Measurements from ENCODE around the gene FRMD1.

- TF ChIP-seq ATF3 (IDR thresholded peaks at IDR 0.05): no peak
- TF ChIP-seq POLR2A (IDR thresholded peaks at IDR 0.05; ENCODE audit: borderline replicate concordance, extremely low read depth, insufficient read depth, insufficient read length): no peak
- no peak for TF ChIP-seq CTCF (IDR thresholded peaks at IDR 0.05 in 2 of 3, conservative IDR thresholded peaks at IDR 0.05 in 1 of 3; ENCODE audit: borderline replicate concordance in 1 of 3, insufficient read depth in 1 of 3, low read depth in 2 of 3, low read length in 2 of 3)
- TF ChIP-seq POLR2AphosphoS5 (IDR thresholded peaks at IDR 0.05; ENCODE audit: low read depth, low read length): no peak
- no peak for TF ChIP-seq SRF (IDR thresholded peaks at IDR 0.05; ENCODE audit: low read depth)
- TF ChIP-seq EGR1 (IDR thresholded peaks at IDR 0.05; ENCODE audit: low read depth): no peak
- no peak for TF ChIP-seq SP1 (IDR thresholded peaks at IDR 0.05; ENCODE audit: low read depth)
- TF ChIP-seq EZH2phosphoT487 (IDR thresholded peaks at IDR 0.05; ENCODE audit: borderline replicate concordance): no peak
- TF ChIP-seq ZNF274 (IDR thresholded peaks at IDR 0.05; ENCODE audit: low read depth, low read length): no peak
- no peak for TF ChIP-seq EZH2 (IDR thresholded peaks at IDR 0.05)
Observed at GRCh38 chr6:168038576-168039140, 40.4 kb downstream of the FRMD1 start.

Measured in HCT116 (cell line).